Panc1 (cell line): Measurements from ENCODE around the gene RIT2. TPM values are rescaled to one million over a fixed set of nuclear protein-coding genes. Genes with fewer than 3 reads are reported as not detected.

Experiments
- ATAC-seq: fragments of 200-7000 bp; cut with Tn5 transposase; 2 replicates; pipeline ENCODE4 v1.9.1; 2020; ENCODE audit warnings: mild to moderate bottlenecking, moderate library complexity
- BruUV-seq: library from RNA; stranded (reverse); fragments of 400-500 nt; replicated peaks from 2 replicates; lab custom pipeline; 2021; lab: Mats Ljungman, UMichigan
- CTCF ChIA-PET: fragments of 300-600 bp; sonication (Branson Sonifier 250); formaldehyde crosslinking; loops from one replicate; lab custom pipeline; 2022; ENCODE audit warnings: antibody characterized with exemption; lab: Charles Lee
- POLR2A ChIA-PET: fragments of 300-600 bp; sonication (Branson Sonifier 250); formaldehyde crosslinking; loops from one replicate; lab custom pipeline; 2022; ENCODE audit warnings: antibody characterized with exemption; lab: Charles Lee
- DNase-seq: peaks from one replicate; pipeline ENCODE4 v3.0.0-alpha.2; 2010; ENCODE audit warnings: low read depth, low spot score
- H3K27ac ChIP-seq: 2 replicates; pipeline ENCODE4 v1.5.1; 2011; ENCODE audit warnings: mild to moderate bottlenecking, low read length, inconsistent platforms
- H3K27me3 ChIP-seq: fragments of 200-500 bp; sonication (Bioruptor generic); 2 replicates; pipeline ENCODE4 v1.6.0; 2014; ENCODE audit warnings: low read length, inconsistent platforms; ENCODE audit not compliant: control insufficient read depth, insufficient read depth
- H3K36me3 ChIP-seq: fragments of 200-500 bp; sonication (Bioruptor generic); 2 replicates; pipeline ENCODE4 v1.5.1; 2014; ENCODE audit warnings: inconsistent platforms, mild to moderate bottlenecking, low read length, moderate library complexity; ENCODE audit not compliant: control insufficient read depth, insufficient read depth
- H3K4me1 ChIP-seq: 2 replicates; pipeline ENCODE4 v1.5.1; 2011; ENCODE audit warnings: inconsistent platforms, mild to moderate bottlenecking, low read length, moderate library complexity; ENCODE audit not compliant: control insufficient read depth, insufficient read depth
- H3K4me3 ChIP-seq, 2 experiments: 2 replicates each; pipeline ENCODE4 v1.5.1; 2011 to 2012; ENCODE audit warnings: low read depth in 2 of 2, low read length in 2 of 2, mild to moderate bottlenecking in 2 of 2, inconsistent platforms in 1 of 2, moderate library complexity in 1 of 2
- H3K9me3 ChIP-seq: fragments of 200-500 bp; sonication (Bioruptor generic); 2 replicates; pipeline ENCODE4 v1.5.1; 2014; ENCODE audit warnings: low read depth, mild to moderate bottlenecking, inconsistent platforms, low read length, moderate library complexity; ENCODE audit not compliant: control insufficient read depth, insufficient read depth
- POLR2AphosphoS5 ChIP-seq: IDR thresholded peaks from 2 replicates; pipeline ENCODE4 v1.6.1; 2012; ENCODE audit warnings: mild to moderate bottlenecking, low read depth, low read length, moderate library complexity
- SIN3A ChIP-seq: IDR thresholded peaks from 2 replicates; pipeline ENCODE4 v1.6.1; 2012; ENCODE audit warnings: low read depth, mild to moderate bottlenecking, low read length, moderate library complexity, borderline replicate concordance; ENCODE audit not compliant: insufficient read depth
- TCF7L2 ChIP-seq: IDR thresholded peaks from 2 replicates; pipeline ENCODE4 v1.6.1; 2011; ENCODE audit warnings: mild to moderate bottlenecking, low read depth, low read length, inconsistent platforms
- in situ Hi-C: cut with HindIII; loops from 2 replicates; pipeline ENCODE4 v1.10.0; 2016; ENCODE audit warnings: low sequenced_read_pairs, low pct_unique_long_range_greater_than_20kb
- intact Hi-C: fragments of 100-400 bp; cut with micrococcal nuclease; formaldehyde crosslinking; loops from one replicate; pipeline ENCODE4 v1.10.0; 2022; ENCODE audit not compliant: unreplicated experiment
- total RNA-seq: library from RNA; stranded (reverse); gene quantifications from one replicate; pipeline ENCODE4 v1.2.1, GENCODE V29; 2021; ENCODE audit not compliant: unreplicated experiment
- TF ChIP-seq, protein P1 (sequence below), 2 experiments: IDR thresholded peaks; 2 replicates each; pipeline ENCODE4 v1.6.1; 2011 to 2012; ENCODE audit warnings: low read depth in 2 of 2, control low read depth in 1 of 2, low read length in 1 of 2, mild to moderate bottlenecking in 1 of 2, moderate library complexity in 1 of 2; ENCODE audit not compliant: insufficient read depth in 1 of 2
- TF ChIP-seq, protein P2 (sequence below): fragments of 450-650 bp; IDR thresholded peaks from 2 replicates; pipeline ENCODE4 v1.5.1; 2017; ENCODE audit warnings: mild to moderate bottlenecking

The RIT2 gene
- total RNA-seq, 1 experiment from 2014 or later = not detected

DNA sequence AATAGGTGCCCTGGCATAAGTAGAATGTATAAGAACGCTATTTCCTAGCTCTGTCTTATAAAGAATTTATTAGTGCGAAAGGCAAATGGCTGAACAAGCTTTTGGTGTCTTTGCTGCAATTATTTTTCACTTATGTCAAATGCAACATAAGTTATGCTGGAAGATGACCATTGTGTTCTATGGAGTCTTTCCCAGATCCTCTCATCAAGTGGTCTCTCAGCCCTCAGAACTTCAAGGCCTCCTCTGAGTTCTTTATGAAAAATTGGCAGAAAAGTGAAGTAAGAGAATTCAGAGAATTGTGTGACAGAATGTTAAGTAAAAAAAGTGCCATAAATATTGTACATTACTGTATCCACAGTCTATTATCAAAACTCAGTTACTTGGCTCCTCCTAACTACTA lies 75.2 kb downstream of the RIT2 start:
- H3K27me3 ChIP-seq = no peaks in the 10 kb centered on the region
- no peak for TF ChIP-seq TCF7L2
- TF ChIP-seq SIN3A = no peak
- TF ChIP-seq, protein P1, sequence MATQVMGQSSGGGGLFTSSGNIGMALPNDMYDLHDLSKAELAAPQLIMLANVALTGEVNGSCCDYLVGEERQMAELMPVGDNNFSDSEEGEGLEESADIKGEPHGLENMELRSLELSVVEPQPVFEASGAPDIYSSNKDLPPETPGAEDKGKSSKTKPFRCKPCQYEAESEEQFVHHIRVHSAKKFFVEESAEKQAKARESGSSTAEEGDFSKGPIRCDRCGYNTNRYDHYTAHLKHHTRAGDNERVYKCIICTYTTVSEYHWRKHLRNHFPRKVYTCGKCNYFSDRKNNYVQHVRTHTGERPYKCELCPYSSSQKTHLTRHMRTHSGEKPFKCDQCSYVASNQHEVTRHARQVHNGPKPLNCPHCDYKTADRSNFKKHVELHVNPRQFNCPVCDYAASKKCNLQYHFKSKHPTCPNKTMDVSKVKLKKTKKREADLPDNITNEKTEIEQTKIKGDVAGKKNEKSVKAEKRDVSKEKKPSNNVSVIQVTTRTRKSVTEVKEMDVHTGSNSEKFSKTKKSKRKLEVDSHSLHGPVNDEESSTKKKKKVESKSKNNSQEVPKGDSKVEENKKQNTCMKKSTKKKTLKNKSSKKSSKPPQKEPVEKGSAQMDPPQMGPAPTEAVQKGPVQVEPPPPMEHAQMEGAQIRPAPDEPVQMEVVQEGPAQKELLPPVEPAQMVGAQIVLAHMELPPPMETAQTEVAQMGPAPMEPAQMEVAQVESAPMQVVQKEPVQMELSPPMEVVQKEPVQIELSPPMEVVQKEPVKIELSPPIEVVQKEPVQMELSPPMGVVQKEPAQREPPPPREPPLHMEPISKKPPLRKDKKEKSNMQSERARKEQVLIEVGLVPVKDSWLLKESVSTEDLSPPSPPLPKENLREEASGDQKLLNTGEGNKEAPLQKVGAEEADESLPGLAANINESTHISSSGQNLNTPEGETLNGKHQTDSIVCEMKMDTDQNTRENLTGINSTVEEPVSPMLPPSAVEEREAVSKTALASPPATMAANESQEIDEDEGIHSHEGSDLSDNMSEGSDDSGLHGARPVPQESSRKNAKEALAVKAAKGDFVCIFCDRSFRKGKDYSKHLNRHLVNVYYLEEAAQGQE (IDR thresholded peaks at IDR 0.05; ENCODE audit: insufficient read depth in 1 of 2, low read depth in 2 of 2, low read length in 1 of 2) = no peak
- TF ChIP-seq, protein P2, sequence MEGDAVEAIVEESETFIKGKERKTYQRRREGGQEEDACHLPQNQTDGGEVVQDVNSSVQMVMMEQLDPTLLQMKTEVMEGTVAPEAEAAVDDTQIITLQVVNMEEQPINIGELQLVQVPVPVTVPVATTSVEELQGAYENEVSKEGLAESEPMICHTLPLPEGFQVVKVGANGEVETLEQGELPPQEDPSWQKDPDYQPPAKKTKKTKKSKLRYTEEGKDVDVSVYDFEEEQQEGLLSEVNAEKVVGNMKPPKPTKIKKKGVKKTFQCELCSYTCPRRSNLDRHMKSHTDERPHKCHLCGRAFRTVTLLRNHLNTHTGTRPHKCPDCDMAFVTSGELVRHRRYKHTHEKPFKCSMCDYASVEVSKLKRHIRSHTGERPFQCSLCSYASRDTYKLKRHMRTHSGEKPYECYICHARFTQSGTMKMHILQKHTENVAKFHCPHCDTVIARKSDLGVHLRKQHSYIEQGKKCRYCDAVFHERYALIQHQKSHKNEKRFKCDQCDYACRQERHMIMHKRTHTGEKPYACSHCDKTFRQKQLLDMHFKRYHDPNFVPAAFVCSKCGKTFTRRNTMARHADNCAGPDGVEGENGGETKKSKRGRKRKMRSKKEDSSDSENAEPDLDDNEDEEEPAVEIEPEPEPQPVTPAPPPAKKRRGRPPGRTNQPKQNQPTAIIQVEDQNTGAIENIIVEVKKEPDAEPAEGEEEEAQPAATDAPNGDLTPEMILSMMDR = no peak
- no peak for TF ChIP-seq POLR2AphosphoS5
- H3K4me1 ChIP-seq = no peaks in the 10 kb centered on the region
- DNase-seq (no peak), ATAC-seq (no peak)
- in situ Hi-C loops = no loop called here
- no peaks in the 10 kb centered on the region for H3K9me3 ChIP-seq
- H3K36me3 ChIP-seq = no peaks in the 10 kb centered on the region
- intact Hi-C loops = no loop called here
- CTCF ChIA-PET = no interaction called here
- no peak overlapping the region for H3K27ac ChIP-seq
- BruUV-seq = no TSS peak
- POLR2A ChIA-PET = no interaction called here
- no peak overlapping the region for H3K4me3 ChIP-seq

DNA sequence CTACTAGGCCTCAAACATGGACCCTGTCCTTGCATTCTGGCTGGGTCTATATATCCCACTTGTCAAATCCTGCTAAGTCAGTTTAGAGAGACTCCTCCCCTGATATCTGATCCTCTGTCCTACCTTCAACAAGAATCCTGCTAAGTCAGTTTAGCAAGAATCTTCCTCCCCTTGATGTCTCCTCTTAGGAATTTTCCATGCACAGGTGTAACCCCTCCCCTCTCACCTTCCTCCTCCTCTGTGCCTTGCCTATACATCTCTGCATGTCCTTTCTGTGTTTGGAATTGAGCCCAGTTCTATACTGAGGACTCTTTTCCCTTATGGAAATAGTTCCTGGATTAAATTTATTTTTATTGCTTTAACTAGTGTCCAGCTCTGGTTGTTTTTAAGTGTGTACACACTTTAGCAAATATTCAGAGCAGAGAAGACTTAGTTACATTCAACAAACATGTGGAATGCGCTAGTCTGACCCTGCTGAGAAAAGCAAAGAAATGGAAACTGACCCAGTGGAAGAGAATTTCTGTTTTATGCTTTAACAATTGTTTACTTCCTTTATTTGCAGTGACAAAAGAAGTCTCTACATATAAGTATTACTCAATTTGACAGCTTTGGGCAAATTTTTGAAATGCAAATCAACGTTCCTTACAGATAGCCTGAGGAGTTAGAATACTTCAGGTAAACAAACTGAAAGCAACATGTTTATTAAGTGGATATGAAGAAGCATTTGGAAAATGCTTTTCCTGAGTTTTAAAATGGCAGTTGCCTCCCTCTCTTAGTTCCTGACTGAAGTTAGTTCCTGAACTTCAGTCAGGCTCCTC lies 80.6 kb downstream of the RIT2 start:
- no peaks in the 10 kb centered on the region for H3K36me3 ChIP-seq
- H3K27ac ChIP-seq = no peak overlapping the region
- ChIA-PET CTCF (no interaction called here), POLR2A (no interaction called here)
- intact Hi-C loops = no loop called here
- no TSS peak for BruUV-seq
- ATAC-seq (no peak), DNase-seq (no peak)
- no peak for TF ChIP-seq SIN3A
- TF ChIP-seq, protein P1 (IDR thresholded peaks at IDR 0.05; ENCODE audit: insufficient read depth in 1 of 2, low read depth in 2 of 2, low read length in 1 of 2) = no peak
- TF ChIP-seq, protein P2 = no peak
- H3K9me3 ChIP-seq = no peaks in the 10 kb centered on the region
- in situ Hi-C loops = no loop called here
- no peak overlapping the region for H3K4me3 ChIP-seq
- no peaks in the 10 kb centered on the region for H3K27me3 ChIP-seq
- H3K4me1 ChIP-seq = no peaks in the 10 kb centered on the region
